HG03378 (cell line): ENCODE data around the gene SRP54.
"Not testable (repeated sequence)": the region's sequence is repeated elsewhere in the genome, so short reads cannot be mapped to it uniquely, and the experiment has no call there.

Source experiments
- ATAC-seq: cut with Tn5 transposase; IDR thresholded peaks from one replicate; pipeline ENCODE4 v1.9.1; 2021; ENCODE audit warnings: mild to moderate bottlenecking, moderate library complexity; ENCODE audit not compliant: unreplicated experiment

The SRP54 gene

DNA sequence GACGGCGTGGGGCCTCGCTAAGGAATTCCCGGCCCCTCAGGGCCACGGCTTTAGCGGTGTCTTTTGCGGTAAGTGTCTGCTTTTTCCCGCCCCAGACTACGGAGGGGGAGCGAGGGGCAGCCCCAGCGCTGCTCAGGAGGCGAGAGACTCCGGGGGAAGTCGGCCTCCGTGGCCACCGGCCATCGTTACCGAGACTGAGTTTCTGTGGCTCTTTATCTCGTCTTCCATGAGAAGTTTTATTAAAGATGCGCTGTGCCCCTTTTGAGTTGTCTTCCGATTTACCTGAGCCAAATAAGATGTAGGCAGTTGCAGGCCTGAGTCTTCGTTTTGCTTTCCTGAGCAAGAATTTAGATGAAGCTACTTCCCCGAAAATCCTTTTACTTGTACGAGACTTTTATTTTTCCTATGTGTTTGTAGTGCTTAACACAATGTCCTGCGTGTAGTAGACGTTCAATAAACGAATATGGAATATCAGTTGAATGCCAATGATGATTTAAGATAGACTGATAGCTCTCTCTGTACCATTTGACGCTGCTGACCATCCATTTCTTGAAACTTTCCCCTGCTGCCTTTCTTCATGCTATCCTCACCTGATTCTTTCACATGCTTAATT lies 462 bp downstream of the SRP54 start:
- ATAC-seq: peak; percentile 4

DNA sequence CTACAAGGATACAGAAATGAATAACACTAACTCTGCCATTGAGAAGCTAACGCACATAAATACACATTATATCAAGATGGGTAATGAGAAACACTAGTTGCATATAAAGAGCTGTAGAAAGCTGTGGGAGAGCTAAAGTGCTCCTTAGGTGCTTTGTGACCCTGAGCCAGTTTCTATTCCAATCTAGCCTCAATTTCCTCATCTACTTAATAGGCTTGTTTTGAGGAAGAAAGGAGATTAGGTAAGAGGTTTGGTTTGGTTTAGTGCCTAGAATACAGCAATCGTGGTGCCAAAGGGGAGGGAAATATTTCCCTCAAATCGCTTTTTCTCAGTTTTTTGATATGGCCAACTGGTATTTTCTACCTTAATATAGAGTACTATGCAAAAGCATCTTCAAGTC lies 994 bp downstream of the SRP54 start:
- ATAC-seq: no peak

DNA sequence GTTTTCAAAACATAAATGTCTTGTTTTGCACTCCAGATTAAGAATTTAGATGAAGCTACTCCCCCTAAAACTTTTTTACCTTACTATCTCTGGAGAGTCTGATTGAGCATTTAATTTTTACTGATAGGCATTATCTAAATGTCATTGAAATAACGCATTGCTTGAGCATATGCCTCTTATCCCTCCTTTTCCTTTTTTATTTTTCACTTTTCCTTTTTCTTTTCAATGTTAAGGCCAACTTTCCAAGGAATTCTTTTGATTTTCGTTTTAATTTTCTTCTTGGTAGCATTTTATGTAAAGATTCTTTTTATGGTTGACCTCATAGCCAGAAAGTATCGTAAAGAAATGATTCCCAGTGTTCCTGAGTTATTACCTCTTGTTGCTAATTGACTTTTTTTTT lies 2.9 kb downstream of the SRP54 start:
- no peak for ATAC-seq

DNA sequence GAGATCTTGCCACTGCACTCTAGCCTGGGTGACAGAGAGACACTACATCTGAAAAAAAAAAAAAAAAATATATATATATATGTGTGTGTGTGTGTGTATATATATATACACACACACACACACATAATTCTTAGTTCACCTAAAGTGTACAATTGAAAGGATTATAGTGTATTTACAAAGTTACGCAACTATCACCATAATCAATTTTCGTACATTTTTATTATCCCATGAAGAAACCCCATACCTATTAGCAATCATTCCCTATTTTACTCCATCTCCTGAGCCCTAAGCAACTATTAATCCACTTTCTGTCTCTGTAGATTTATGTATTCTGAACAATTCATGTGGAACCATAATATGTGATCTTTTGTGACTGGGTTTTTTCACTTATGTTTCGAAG lies 4.4 kb downstream of the SRP54 start:
- ATAC-seq: no peak

DNA sequence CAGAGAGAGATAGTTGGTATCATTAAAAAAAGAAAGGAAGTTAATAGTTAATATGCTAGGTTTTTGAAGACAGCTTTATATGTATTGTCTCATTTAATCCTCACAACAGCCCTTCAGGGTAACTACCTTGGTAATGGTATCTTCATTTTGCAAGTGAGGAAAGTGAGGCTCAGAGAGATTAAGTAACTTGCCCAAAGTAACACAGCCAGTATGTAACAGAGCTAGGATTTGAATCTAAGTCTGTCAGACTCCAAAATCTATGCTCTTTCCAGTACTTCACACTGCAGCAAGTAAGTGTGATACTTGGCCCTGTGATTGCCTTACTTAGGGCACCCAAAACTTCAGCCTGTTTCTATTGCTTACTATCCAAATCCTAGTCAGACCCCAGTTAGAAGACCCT lies 7.0 kb downstream of the SRP54 start:
- ATAC-seq: no peak

DNA sequence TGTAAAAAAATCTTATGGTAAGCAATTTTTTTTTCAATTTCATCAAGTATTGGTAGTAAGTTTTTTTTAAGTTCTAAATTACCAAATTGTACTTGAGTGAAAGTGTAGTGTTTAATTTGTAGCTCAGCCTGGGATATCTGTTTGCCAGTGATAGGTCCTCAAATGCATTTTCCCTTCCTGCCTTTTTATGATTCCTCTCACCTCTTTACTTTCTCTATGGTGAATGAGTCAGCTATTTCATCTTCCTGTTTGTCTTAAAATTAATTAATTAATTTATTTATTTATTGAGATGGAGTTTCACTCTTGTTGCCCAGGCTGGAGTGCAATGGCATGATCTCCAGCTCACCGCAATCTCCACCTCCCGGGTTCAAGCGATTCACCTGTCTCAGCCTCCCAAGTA lies 10.6 kb downstream of the SRP54 start:
- ATAC-seq: no peak

DNA sequence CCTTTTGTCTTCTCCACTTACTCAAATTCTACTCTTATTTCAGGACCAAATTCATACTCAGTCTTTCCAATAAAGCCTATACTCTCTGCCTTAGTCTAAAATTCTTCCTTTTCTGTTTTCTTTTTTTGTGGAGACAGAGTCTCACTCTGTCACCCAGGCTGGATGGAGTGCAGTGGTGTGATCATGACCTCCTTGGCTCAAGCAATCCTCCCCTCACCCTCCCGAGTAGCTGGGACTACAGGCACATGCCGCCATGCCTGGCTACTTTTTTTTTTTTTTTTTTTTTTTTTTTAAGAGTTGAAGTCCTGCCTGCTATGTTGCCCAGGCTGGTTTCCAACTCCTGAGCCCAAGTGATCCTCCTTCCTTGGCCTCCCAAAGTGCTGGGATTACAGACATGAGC lies 11.9 kb downstream of the SRP54 start:
- no peak for ATAC-seq

DNA sequence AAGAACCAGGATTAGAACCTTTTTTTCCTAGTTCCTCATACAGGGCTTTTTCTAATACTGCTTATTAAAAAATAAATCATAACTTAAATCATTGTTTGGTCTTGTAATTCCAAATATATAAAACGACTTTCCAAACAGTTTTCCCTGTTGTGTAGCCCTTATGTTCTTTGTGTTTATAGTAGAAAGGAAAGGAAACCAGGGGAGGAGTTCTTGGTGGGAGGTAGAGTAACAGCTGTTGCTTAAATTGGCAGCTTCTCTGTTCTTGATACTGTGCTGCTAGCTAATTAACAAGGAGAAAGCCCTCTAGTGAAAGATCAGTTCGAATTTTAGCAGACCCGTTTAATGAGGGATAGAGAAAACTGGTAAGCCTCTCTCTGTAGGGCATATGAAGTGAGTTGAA lies 15.0 kb downstream of the SRP54 start:
- ATAC-seq: no peak

DNA sequence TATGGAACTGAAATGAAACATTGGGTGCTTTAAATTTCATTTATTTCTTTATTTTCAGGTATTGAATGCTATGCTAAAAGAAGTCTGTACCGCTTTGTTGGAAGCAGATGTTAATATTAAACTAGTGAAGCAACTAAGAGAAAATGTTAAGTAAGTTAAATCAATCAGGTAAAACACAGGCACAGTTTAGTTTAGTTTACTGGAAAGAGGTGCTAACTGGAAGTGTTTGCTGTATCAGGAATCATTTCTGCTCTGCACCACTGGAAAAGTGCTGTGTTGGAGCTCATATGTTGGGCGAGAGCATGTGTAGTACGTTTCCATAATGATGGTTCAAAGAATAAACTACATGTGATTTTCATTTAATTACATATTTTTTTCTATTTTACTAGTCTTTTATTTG lies 16.7 kb downstream of the SRP54 start:
- ATAC-seq: no peak

DNA sequence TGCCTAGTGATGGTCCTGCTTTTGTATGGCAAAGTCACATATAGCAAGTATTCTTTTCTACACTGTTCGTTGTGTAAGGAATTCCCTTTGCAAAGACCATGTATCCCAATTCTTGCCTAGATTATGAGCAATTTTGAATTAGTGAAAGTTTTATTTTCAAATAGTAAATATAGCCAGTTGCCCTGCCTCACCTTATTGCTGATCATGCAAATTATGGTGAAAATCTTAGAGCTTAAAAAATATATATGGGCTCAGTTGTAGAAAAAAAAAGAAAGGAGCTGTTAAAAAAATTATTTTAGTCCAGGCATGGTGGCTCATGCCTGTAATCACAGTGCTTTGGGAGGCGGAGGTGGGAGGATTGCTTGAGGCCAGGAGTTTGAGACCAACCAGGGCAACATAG lies 18.8 kb downstream of the SRP54 start:
- ATAC-seq: no peak

DNA sequence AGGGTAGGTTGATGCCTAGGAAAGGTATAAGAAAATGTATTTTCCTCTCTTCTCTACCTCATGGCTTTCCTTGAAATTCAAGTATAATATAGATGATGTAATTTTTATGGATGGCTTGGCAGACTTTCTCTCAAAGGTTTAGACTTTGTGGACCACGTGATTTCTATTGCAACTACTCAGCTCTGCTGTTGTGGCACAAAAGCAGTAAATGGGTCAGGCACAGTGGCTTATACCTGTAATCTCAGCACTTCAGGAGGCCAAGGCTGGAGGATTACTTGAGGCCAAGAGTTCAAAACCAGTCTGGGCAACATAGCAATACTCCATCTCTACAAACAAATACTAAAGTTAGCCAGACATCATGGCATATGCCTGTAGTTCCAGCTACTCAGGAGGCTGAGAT lies 22.0 kb downstream of the SRP54 start:
- ATAC-seq: no peak

DNA sequence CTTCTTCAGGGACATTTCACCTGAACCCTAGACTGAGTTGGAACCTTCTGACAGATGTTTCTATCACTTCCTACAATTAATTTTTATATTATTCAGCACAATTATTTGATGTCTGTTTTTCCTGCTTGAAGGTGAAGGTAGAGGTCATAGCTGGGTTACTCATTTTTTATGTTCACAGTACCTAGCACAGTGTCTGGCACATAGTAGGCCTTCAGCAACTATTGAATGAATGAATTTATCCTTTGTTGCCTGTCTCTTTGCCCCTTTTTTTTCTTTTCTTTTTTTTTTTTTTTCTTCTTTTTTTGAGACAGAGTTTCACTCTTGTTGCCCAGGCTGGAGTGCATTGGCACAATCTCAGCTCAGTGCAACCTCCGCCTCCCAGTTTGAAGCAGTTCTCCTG lies 33.8 kb downstream of the SRP54 start:
- no peak for ATAC-seq

DNA sequence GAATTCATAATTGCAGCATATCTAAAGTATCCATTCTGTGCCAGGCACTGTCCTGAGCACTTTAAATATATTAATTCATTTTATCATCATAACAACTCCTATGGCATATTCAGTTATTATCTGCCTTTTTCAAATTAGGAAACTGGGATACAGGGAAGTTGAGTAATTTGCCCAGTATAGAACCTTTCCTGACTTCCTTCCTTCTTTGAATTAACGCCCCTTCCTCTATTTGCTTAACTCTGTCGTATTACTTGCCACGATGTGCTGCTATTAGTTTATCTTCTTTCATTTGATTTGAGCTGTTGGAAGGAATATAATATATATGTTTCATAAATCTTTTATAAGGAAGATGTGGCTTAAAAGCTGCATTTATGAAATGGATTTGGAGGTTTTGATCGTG lies 37.9 kb downstream of the SRP54 start:
- no peak for ATAC-seq

DNA sequence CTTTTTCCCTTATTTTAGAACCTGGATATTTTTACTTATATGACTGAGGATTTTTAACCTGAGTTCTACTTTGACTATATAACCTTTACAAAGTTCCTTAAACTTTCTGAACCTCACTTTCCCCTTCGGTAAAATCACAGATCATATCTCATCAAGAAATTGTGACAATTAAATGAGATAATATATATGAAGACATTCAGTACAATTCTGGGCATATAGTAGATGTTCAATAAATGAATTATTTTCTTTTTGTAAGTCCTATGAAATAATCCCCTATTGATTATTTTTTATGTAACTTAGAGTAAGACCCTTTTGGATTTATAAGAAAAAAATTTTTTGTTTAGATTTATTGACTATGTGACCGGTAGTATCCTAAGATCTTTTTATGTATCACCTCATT lies 45.6 kb downstream of the SRP54 start:
- no peak for ATAC-seq

DNA sequence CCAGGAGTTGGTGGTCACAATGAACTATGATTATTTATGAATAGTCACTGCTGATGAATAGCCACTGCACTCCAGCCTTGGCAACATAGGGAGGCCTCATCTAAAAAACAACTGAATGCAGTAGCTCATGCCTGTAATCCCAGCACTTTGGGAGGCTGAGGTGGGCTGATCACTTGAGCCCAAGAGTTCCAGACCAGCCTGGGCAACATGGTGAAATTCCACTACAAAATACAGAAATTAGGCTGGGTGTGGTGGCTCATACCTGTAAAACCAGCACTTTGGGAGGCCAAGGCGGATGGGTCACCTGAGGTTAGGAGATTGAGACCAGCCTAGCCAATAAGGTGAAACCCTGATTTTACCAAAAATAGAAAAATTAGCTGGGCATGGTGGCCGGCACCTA lies 49.8 kb downstream of the SRP54 start:
- no peak for ATAC-seq

DNA sequence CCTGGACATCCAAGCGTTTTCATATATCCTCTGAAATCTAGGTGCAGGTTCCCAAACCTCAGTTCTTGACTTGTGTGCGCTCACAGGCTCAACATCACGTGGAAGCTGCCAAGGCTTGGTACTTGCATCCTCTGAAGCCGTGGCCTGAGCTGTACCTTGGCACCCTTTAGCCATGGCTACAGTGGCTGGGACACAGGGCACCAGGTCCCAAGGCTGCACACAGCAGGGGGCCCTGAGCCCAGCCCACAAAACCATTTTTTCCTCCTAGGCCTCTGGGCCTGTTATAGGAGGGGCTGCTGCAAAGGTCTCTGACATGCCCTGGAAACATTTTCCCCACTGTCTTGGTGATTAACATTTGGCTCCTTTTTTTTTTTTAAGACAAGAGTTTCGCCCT lies 51.6 kb downstream of the SRP54 start:
- no peak for ATAC-seq

DNA sequence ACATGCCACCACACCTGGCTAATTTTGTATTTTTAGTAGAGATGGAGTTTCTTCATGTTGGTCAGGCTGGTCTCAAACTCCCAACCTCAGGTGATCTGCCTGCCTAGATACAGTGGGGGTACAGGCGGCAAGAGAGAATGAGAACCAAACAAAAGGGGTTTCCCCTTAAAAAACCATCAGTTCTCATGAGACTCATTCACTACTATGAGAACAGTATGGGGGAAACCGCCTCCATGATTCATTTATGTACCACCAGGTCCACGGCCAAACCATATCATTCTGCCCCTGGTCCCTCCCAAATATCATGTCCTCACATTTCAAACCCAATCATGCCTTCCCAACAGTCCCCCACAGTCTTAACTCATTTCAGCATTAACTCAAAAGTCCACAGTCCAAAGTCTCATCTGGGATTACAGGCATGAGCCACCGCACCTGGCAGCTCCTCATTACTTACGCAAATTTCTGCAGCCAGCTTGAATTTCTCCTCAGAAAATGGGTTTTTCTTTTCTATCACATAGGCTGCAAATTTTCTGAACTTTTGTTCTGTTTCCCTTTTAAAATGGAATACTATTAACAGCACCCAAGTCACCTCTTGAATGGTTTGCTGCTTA lies 52.3 kb downstream of the SRP54 start:
- not testable (repeated sequence) for ATAC-seq

DNA sequence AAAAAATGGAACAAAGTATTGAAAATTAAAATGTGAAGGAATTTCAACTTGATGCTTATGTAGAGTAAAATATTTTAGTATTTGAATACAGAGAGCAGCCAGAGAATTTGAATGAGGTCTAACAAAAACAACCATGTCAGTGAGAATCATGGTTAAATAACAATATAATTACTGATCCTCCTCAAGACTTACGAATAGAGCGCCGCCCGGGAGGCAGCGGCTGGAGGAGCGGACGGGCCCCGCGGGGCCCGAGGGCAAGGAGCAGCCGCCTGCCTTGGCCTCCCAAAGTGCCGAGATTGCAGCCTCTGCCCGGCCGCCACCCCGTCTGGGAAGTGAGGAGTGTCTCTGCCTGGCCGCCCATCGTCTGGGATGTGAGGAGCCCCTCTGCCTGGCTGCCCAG lies 55.5 kb downstream of the SRP54 start:
- not testable (repeated sequence) for ATAC-seq

DNA sequence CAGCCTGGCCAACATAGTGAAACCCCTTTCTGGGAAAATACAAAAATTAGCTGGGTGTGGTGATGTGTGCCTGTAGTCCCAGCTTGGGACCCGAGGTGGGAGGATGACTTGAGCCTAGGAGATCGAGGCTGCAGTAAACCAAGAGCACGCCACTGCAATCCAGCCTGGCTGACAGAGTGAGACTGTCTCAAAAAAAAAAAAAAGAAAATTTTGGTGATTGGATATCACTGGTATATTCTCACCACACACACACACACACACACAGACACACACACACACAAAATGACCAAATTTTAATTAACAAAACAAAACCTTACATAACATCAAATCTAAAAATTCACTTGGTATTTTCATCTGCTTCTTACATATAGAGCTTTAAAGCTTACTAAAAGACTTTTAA lies 59.8 kb downstream of the SRP54 start:
- no peak for ATAC-seq

DNA sequence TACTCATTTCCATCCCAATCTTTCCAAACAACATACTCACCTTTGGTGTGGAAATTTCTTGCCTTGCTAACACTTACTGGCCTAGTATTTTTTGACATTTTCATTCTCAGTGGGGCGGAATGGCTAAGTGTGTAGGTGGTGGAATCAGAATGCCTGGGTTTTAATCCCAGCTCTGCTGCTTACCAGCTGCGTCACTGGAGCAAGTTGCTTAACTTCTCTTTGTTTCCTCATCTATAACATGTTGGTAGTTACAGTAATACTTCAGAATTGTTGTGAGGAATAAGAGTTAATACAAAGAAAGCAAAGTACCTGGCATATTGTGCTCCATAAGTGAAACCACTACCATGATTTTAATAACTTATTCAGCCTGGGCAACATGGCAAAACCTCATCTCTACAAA lies 60.3 kb downstream of the SRP54 start:
- no peak for ATAC-seq

DNA sequence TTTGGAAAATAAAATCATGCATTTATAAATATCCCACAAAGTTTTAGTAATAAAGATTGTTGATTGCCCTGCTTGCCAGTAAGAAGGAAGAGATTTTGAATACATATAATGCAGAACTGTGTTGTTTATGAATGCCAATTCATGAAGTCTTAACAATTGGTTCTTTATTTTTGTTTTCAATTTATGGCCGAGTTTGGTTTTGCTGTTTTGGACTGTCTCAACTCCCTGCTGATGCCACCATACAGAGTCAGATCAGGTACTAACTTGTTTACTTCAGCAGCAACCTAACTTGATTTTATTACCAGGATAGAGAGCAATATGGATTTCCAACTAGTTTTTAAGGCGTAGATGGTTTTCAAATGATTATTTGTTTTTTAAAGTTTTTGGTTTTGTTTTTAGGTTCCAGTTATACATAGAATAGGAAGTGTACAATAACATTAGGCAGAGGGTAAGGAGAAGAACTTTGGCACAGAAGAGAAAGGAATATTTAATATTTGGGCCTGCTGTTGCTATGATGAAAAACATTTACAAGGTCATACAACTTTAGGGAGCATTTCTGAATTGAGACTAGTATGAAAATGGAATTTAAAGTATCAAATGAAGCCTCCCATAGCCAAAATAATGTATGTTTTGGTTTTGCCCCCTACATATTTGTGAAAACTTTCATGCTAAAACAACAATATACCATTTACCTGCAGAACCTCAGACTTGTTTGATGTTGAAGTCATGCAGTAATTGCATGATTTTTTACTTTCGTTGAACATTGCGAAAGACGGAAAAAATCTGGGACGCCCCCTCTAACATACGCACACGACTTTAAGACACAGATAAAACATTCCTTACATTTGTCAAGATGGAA lies 62.4 kb downstream of the SRP54 start:
- ATAC-seq: no peak

DNA sequence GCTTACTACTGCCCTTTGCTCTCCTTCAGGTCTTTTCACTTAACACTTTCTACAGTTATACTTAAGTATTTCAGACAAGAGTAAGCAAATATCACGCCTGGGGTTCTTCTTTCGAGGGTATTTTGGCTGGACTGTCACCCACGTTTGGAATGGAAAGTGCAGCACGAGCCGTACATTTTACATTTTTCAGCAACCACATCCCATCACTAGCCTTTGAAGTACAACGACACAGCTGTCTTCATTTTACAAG lies 62.9 kb downstream of the SRP54 start:
- ATAC-seq: no peak
